ENCODE measurements around the gene PRDM16.

Gene PRDM16

DNA sequence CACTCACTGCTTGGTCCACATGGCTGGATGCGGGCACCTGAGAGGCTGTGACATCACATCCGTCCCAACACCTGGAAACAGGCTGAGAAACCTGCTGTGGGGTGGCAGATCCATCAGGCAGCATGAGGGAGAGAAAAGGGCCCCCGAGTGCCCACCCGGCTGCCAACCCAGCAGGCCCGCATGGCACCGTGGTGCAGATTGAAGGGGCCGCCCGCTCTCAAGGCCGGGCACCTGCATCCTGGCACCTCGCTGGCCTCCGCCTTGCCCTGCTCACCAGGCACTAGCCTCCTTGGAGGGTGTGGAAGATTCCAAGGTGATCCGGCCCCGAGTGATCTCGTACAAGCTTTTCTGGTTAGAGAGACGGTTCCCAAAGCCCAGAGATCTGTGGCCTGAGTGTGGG, 110.5 kb downstream of the PRDM16 start (continued):
- TF ChIP-seq ZNF677 (tag by site-specific recombination; IDR thresholded peaks at IDR 0.05): no peak

- no peaks in the 10 kb centered on the region for H3K4me1 ChIP-seq (ENCODE audit: control insufficient read depth, insufficient read depth, low read length)
- peaks cover 0 to 13% of the 10 kb centered on the region in 2 experiments; a peak in 2 of 3 replicates for H3K36me3 ChIP-seq (ENCODE audit: control insufficient read depth in 2 of 2, insufficient read depth in 1 of 2, low read length in 2 of 2)
- TF ChIP-seq ZNF623 (tag by site-specific recombination; IDR thresholded peaks at IDR 0.05) (no peak), ZNF776 (tag by site-specific recombination; IDR thresholded peaks at IDR 0.05; ENCODE audit: borderline replicate concordance) (no peak), MEIS1 (CRISPR knock-in tag; IDR thresholded peaks at IDR 0.05; ENCODE audit: borderline replicate concordance) (no peak), ZNF132 (tag by site-specific recombination; IDR thresholded peaks at IDR 0.05; ENCODE audit: borderline replicate concordance) (no peak), ZNF530 (tag by site-specific recombination; IDR thresholded peaks at IDR 0.05; ENCODE audit: low read depth) (no peak), ZNF426 (tag by site-specific recombination; IDR thresholded peaks at IDR 0.05) (no peak), ZNF175 (tag by site-specific recombination; IDR thresholded peaks at IDR 0.05) (no peak), EGR2 (tag by site-specific recombination; IDR thresholded peaks at IDR 0.05; ENCODE audit: low read depth) (no peak), ZNF76 (tag by site-specific recombination; IDR thresholded peaks at IDR 0.05; ENCODE audit: borderline replicate concordance, low read depth) (no peak), ZNF133 (tag by site-specific recombination; IDR thresholded peaks at IDR 0.05) (no peak)
- TF ChIP-seq, protein P1, sequence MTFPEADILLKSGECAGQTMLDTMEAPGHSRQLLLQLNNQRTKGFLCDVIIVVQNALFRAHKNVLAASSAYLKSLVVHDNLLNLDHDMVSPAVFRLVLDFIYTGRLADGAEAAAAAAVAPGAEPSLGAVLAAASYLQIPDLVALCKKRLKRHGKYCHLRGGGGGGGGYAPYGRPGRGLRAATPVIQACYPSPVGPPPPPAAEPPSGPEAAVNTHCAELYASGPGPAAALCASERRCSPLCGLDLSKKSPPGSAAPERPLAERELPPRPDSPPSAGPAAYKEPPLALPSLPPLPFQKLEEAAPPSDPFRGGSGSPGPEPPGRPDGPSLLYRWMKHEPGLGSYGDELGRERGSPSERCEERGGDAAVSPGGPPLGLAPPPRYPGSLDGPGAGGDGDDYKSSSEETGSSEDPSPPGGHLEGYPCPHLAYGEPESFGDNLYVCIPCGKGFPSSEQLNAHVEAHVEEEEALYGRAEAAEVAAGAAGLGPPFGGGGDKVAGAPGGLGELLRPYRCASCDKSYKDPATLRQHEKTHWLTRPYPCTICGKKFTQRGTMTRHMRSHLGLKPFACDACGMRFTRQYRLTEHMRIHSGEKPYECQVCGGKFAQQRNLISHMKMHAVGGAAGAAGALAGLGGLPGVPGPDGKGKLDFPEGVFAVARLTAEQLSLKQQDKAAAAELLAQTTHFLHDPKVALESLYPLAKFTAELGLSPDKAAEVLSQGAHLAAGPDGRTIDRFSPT (tag by site-specific recombination; IDR thresholded peaks at IDR 0.05): no peak
- TF ChIP-seq, protein P2, sequence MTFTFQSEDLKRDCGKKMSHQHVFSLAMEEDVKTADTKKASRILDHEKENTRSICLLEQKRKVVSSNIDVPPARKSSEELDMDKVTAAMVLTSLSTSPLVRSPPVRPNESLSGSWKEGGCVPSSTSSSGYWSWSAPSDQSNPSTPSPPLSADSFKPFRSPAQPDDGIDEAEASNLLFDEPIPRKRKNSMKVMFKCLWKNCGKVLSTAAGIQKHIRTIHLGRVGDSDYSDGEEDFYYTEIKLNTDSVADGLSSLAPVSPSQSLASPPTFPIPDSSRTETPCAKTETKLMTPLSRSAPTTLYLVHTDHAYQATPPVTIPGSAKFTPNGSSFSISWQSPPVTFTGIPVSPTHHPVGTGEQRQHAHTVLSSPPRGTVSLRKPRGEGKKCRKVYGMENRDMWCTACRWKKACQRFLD (tag by site-specific recombination; IDR thresholded peaks at IDR 0.05): no peak
- TF ChIP-seq, protein P3, sequence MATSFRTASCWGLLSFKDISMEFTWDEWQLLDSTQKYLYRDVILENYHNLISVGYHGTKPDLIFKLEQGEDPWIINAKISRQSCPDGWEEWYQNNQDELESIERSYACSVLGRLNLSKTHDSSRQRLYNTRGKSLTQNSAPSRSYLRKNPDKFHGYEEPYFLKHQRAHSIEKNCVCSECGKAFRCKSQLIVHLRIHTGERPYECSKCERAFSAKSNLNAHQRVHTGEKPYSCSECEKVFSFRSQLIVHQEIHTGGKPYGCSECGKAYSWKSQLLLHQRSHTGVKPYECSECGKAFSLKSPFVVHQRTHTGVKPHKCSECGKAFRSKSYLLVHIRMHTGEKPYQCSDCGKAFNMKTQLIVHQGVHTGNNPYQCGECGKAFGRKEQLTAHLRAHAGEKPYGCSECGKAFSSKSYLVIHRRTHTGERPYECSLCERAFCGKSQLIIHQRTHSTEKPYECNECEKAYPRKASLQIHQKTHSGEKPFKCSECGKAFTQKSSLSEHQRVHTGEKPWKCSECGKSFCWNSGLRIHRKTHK (tag by site-specific recombination; IDR thresholded peaks at IDR 0.05): no peak
- TF ChIP-seq, protein P4, sequence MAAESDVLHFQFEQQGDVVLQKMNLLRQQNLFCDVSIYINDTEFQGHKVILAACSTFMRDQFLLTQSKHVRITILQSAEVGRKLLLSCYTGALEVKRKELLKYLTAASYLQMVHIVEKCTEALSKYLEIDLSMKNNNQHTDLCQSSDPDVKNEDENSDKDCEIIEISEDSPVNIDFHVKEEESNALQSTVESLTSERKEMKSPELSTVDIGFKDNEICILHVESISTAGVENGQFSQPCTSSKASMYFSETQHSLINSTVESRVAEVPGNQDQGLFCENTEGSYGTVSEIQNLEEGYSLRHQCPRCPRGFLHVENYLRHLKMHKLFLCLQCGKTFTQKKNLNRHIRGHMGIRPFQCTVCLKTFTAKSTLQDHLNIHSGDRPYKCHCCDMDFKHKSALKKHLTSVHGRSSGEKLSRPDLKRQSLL (tag by site-specific recombination; IDR thresholded peaks at IDR 0.05): no peak
- POLR2A ChIA-PET: no interaction called here
- no peak overlapping the region for H3K27ac ChIP-seq (ENCODE audit: extremely low read depth, low read depth, low read length)
- no peaks in the 10 kb centered on the region for H3K9me3 ChIP-seq (ENCODE audit: control insufficient read depth, insufficient read depth, low read depth, low read length)
- no peak overlapping the region for H3K4me3 ChIP-seq (ENCODE audit: low read depth, low read length)
- CTCF ChIA-PET: no interaction called here
Observed at GRCh38 chr1:3180915-3181314, 111.9 kb downstream of the PRDM16 start.

DNA sequence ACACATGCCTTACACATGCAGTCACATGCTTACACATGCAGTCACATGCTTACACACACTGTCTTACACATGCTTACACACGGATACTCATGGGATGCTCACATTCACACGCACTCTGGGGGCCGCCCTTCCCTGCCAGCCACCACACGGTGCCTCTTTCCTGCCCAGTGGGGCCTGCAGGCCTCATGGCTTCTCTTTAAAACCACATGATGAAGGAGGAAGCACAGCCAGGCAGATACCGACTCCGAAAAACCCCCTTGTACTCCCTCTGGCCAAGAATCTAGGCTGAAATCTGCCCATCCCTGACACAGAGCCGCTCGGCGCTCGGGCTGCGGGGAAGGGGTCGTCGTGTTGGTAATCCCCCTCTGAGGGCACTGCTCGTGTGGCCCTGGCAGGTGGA, 113.0 kb downstream of the PRDM16 start:
- no peak overlapping the region for H3K4me3 ChIP-seq (ENCODE audit: low read depth, low read length)
- CTCF ChIA-PET: no interaction called here

More for the DNA sequence above, 113.0 kb downstream of the PRDM16 start:
- H3K4me1 ChIP-seq (ENCODE audit: control insufficient read depth, insufficient read depth, low read length): no peaks in the 10 kb centered on the region
- POLR2A ChIA-PET: no interaction called here
- TF ChIP-seq EGR2 (tag by site-specific recombination; IDR thresholded peaks at IDR 0.05; ENCODE audit: low read depth): no peak
- peaks cover 0 to 13% of the 10 kb centered on the region in 2 experiments; a peak in 1 of 3 replicates for H3K36me3 ChIP-seq (ENCODE audit: control insufficient read depth in 2 of 2, insufficient read depth in 1 of 2, low read length in 2 of 2)
- no peaks in the 10 kb centered on the region for H3K9me3 ChIP-seq (ENCODE audit: control insufficient read depth, insufficient read depth, low read depth, low read length)
- no peak overlapping the region for H3K27ac ChIP-seq (ENCODE audit: extremely low read depth, low read depth, low read length)
